Pons (tissue), 1 donor: ENCODE results near the gene NSMCE1.
"Not testable (repeated sequence)": the region's sequence is repeated elsewhere in the genome, so short reads cannot be mapped to it uniquely, and the experiment has no call there.

ENCODE experiments used
- DNase-seq: peaks from one replicate; pipeline ENCODE4 v3.0.0-alpha.2; 2016; ENCODE audit warnings: low spot score

NSMCE1 gene

DNA sequence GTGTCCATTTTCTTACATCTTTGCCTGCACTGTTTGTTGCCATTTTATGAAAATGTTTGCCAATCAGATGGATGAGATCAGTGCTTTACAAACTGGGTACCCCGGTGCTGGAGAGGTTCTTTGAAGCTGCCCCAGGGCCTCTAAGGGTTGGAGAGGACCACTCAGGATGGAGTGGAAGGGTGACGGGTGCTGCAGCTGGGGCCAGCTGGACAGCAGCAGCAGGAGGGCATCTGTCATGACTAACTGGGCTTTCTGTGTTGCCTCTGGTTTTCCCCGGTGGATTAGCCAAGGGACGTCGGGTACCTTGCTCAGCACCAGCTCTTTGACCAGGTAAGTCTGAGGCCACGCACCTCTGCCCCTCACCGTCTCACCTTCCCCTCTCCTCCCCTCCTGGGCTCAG lies 52.9 kb downstream of the NSMCE1 start:
- no peak for DNase-seq

DNA sequence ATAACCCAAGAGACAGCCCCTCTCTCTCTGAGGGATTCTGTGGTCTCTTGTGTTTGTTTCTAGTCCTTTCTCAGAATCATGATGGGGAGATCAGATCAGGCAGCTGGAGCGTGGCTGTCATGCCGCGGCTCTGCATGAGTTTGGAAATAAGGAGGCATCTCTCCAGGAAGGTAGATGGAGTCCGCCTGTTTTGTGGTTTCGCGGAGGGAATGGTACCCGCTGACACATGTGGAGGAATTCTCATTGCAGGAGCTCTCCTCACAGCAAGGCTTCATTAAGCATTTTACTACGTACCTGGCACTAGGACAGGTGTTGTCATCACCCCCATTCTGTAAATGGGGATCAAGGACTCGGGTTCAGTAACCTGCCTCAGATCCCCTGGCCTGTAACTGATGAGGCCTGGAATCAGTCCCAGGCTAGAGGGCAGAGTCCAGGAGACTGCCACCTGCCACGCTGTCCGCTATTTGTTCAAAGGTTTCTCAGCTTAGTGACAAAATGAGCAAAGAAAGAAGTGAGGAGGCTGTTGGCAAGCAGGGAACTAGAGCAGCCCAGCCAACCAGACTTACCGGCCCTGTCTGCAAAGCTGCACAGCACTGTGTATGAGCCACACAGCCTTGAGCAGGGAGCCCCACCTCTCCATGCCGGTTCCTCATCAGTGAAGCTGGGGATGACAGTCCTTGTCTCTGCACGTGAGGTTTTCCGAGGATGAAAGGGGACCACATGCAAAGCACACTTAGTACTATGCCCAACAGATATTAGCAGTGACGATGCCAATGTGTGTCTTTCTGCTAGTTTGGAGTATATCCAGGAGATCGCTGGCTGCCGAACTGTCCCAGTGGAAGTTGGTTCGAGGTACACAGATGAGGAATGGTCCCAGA lies 54.2 kb downstream of the NSMCE1 start:
- no peak for DNase-seq

DNA sequence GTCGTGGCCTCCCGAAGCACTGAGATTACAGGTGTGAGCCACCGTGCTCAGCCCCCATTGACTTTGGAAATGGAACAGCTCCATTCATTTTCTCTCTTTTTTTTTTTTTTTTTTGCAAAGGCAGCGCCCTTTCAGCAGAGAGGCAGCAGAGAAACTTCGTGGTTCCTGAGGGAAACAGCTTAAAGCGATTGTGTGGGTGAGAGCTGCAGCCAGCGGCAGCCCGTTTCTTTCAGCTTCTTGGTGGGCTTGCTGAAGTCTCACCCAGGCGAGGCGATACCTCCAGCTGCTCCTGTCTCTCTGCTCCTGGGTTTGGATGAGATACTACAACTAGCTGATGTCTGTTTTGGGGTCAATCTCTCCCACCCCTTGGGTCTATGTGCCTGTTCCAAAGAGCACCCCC lies 57.5 kb downstream of the NSMCE1 start:
- no peak for DNase-seq

DNA sequence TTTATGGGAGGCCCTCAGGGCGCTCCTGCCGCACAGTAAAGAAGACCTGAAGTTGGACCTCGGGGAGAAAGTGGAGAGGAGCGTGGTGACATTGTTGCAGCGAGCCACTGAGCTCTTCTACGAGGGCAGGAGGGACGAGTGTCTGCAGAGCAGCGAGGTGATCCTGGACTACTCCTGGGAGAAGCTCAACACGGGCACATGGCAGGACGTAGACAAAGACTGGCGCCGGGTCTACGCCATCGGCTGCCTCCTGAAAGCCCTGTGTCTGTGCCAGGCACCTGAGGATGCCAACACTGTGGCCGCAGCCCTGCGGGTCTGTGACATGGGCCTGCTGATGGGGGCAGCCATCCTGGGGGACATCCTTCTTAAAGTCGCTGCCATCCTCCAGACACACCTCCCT lies 58.4 kb downstream of the NSMCE1 start:
- DNase-seq, result no peak

DNA sequence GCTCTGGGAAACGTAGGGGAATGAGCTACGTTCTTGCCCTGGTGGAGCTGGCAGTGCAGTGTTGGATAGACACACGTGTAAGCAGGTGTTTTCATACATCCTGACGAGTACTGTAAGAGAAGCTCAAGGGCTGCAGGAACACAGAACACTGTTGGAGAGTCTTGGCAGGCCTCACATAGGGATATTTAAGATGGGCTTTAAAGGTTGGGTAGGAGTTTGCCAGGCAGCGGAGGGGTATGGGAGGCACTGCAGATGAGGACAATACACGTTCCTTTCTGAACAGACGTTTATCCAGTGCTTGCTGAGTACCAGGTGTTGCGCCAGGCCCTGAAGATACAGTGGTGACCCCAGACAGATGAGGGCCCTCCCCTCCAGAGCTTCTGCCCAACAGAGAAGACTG lies 59.0 kb downstream of the NSMCE1 start:
- no peak for DNase-seq

DNA sequence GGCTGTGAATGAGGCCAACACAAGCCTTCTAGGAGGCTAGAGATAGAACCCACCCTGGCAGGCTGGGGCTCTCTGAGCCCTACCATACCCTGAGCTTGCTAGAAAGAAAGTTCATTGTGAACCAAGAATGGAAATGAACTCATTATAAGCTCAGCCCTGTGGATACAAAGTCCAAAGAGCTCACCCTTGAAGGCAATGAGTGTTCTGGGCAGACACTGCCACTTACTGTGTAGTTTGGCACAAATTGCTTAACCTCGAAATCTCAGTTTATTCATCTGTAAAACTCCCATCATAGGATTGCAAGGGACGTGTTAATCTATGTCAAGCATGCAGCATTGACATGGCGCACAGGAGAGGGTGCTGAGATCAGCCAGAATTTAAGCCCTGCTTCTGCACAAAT lies 59.8 kb downstream of the NSMCE1 start:
- no peak for DNase-seq

DNA sequence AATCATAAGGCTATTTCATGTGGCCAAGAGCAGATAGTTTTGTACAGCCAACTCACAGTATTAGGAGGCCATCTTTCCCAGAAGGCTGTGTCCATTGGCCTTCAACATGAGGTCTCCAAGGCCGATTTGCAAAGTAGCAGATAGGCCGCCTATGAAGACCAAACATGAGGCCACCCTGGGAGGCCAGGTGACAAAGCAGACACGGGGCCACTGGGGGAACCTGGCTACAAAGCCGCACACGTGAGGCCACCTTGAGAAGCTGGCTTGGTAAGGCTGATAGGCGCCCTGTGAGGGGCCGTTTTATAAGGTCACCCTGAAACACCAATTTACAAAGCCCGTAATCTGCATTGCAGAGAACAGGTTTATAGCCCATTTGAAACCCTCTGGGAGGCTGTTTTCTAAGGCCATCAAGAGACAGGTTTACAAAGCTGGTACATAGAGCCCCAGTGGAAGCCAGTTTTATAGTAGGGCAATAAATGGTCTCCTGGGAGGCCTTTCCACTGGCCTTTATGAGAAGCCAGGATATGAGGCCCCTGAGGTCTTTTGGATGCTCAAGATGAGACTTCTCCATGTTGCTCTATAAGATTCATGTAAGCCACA lies 60.4 kb downstream of the NSMCE1 start:
- DNase-seq, result no peak

DNA sequence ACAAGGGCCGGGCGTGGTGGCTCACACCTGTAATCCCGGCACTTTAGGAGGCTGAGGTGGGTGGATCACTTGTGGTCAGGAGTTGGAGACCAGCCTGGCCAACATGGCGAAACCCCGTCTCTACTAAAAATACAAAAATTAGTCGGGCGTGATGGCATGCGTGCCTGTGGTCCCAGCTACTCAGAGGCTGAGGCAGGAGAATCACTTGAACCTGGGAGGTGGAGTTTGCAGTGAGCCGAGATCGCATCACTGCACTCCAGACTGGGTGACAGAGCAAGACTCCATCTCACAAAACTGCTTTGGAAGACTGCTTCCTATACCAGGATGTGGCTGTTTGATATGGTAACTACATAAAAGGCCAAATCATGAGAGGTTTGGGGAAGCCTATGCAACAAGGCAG lies 61.5 kb downstream of the NSMCE1 start:
- not testable (repeated sequence) for DNase-seq

DNA sequence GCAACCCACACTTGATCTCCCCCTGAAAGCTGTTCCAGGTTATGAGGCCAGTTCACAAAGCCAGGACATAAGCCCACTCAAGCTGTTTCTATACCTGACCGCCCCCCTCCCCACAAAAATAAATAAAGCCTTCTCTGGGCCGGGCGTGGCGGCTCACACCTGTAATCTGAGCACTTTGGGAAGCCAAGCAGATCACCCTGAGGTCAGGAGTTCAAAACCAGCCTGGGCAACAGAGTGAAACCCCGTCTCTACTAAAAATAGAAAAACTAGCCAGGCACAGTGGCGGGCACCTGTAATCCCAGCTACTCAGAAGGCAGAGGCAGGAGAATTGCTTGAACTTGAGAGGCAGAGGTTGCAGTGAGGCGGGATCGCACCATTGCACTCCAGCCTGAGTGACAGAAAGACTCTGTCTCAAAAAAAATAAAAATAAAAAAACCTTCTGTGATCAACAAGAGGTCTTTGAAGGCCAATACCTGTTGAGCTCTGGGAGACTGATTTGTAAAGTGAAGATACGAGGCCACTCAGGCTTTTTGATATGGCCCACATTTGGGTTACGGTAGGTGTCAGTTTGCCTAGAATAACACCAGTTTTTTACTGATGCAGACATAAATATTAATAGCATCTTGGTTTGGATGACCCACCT lies 63.0 kb downstream of the NSMCE1 start:
- no peak for DNase-seq

DNA sequence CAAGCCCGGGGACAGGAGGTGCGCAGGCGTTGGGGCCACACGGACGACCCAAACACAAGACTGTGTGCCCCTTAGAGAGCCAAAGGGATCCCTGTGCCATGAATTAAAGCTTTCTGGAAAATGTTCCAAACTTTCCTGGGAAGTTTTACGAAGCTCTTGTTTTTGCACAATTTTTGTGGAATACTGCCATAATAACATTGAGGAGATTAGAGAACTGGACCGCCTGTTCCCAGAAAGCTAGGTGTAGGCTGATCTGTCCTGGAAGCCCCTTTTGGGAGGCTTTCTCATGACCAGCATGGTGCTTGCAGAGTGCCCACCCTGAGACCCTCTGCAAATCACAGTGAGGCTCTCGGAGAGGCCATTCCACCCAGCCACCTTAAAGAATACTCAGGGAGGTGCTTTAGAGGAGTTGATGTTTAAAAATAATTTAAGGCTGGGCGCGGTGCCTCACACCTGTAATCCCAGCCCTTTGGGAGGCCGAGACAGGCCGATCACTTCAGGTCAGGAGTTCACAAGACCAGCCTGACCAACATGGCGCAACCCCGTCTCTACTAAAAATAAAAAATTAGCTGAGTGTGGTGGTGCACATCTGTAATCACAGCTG lies 64.2 kb downstream of the NSMCE1 start:
- DNase-seq, result peak; percentile 36

DNA sequence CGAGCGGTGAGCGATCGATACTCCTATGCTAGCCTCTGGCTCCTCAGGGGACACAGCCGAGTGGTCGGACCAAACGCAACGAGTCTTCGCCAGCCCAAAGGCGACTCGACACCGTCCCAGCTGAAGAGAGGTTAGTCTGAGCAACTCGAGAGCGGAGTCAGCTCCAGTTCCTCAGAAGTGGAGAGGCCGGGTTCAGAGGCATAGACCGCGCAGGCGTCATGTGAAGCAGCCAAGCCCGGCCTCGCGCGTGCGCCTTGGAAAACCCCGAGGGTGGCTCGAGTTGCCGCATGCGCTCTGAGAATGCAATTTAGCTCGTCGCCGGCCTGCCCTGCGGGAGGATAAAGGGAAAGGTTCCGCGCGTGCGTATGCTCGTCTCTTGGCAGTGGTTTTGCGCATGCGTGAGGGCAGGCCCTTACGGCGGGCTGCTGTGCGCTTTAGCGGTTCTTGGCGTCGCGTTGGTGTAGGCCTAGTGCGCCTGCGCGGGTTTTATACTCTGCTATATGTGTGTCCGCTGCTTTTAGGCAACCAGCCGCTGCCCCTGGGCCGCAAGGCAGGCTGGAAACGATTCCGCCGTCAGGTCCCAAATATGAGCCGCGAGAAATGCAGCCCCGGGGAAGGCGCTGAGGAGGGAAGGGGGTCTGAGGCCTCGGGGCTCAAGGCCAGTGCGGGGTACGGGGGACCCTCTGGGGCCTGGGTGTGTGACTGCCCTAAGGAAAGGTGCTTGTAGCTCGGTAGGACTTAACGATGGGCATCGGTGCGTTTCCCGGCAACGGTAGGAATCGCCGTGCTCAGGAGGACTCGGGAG lies 64.9 kb downstream of the NSMCE1 start, which contains the start of gene KDM8:
TSS of gene KDM8 (plus strand) at position 20 of the 805 bp plus-strand sequence. CDS start 6,598 bp downstream, outside the sequence.
- peak; percentile 99 for DNase-seq

DNA sequence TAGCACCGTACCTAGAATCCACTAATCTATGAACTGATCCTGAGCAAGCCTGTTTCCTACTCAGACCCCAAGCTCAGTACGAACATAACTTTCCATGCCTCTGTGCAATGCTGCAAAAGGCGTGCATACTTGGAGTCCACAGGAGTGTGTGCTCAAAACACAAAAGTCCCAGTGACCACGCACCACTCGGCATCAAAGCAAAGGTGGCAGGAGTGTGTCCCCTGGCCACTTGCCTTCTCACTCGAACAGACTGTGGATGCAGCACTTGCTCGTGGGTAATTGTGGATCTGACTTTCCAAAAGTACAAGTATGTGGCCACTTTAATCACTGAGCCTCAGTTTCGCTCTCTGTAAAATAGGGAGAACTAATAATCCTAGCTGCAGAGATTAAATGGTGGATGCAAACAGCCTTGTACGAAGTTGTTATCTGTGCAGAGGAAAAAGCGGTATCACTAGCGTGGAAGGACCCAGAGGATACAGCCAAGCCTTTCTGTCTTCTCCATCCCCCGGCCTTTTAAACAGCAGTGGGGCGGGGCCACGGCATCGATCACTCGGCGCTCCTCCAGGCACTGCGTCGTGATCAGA lies 65.6 kb downstream of the NSMCE1 start:
- DNase-seq, result no peak

DNA sequence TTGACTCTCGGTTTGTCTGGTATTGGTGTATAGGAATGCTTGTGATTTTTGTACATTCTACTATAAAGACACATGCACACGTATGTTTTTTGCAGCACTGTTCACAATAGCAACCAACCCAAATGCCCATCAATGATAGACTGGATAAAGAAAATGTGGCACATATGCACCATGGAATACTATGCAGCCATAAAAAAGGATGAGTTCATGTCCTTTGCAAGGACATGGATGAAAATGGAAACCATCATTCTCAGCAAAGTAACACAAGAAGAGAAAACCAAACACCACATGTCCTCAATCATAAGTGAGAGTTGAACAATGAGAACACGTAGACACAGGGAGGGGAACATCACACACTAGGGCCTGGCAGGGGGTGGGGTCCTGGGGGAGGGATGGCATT lies 67.7 kb downstream of the NSMCE1 start:
- DNase-seq, result not testable (repeated sequence)

DNA sequence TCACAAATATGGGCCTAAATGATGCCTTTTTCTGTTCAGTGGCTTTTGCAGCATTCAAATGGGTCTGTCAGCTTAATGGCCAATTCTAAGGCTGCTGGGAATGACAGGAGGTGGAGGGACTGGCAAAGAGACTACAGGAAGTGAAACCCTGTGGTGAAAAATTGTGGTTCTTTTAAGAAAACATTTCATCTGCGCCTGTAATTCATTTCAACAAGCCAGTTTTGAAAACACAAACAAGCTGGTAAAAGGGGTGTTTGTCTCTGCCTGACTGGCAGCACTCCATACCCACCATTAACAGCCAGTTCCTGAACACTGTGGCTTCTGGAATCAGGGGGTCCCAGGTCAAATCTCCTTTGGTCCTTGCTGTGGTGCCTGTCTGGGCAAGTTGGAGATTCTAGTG lies 68.8 kb downstream of the NSMCE1 start:
- no peak for DNase-seq

DNA sequence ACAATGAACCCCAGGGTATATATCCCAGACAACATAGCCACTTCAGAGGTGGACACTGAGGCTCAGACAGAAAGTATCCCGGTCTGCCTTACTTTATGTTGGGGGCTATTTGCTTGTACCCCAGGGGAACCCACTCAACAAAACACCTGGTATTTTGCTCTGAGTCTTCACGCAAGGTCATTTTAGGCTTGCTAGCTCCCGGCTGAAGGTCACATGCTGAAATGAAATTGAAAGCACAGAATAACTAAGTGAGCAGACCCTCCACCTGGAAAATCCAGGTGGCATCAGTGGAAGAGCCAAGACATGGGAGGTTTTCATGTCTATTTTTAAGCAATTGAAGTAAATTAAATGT lies 69.4 kb downstream of the NSMCE1 start:
- no peak for DNase-seq

DNA sequence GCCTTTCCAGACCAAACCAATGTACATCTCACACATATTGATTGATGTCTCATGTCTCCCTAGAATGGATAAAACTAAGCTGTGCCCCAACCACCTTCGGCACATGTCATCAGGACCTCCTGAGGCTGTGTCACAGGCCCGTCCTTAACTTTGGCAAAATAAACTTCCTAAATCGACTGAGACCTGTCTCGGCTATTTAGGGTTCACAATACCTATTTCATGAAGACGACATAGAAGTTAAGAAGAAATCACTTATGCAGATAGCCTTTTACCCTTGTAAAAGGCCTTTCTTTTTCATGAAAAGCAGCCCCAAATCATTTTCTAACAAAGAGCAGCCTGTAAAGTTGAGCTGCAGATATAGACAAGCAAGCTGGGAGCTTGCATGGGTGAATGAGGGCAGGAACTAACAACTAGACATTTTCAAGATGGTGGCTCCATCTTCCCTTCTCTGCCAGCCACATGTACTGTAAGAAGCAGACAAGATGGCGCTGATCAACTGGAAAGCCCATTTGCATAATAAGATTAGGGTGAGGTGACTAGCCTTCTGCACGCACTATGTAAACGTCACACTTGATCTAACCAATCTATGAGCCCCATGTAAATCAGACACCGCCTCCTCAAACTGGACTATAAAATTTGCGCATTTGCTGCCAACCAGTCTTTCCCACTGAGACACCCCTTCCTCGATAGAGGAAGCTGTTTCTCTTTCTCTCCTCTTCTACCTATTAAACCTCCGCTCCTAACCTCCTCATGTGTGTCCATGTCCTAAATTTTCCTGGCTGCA lies 69.9 kb downstream of the NSMCE1 start:
- DNase-seq, result no peak

DNA sequence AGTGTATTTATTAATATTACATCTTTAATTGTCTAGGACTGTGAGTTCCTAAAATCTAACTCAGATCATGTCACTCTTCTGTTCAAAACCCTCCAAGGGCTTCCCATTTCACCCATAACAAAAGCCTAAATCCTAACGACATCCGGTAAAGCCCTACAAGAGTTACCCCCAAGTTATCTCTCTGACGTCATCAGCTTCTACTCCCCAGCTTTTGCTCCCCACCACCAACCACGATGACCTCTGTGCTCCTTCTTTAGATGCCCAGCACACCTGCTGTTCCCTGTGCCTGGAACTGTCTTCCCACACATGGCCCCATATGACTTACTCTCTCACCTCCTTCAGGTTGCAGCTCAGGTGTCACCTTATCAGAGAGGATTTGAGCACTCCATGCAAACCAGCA lies 71.6 kb downstream of the NSMCE1 start:
- no peak for DNase-seq

DNA sequence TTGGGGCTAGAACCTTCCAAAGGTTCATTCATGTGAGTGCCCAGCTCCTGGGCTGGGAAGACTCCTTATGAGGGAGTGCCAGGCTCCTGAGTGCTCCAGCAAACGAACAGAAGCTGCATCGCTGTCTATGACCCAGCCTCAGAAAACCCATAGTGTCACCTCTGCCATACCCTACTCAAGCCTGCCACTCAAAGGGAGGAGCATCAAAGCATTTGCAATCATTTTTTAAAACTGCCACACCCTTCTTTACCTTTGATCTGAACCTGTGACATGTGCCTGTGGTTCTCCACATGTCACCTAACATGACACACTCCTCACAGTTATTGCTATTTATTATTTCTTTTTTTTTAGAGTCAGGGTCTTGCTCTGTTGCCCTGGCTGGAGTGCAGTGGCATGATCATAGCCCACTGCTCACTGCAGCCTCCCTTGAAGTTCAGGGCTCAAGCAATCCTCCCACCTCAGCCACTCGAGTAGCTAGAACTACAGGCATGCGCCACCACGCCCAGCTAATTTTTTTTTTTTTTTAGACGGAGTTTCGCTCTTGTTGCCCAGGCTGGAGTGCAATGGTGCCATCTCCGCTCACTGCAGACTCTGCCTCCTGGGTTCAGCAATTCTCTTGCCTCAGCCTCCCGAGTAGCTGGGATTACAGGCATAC lies 72.5 kb downstream of the NSMCE1 start:
- DNase-seq, result no peak

DNA sequence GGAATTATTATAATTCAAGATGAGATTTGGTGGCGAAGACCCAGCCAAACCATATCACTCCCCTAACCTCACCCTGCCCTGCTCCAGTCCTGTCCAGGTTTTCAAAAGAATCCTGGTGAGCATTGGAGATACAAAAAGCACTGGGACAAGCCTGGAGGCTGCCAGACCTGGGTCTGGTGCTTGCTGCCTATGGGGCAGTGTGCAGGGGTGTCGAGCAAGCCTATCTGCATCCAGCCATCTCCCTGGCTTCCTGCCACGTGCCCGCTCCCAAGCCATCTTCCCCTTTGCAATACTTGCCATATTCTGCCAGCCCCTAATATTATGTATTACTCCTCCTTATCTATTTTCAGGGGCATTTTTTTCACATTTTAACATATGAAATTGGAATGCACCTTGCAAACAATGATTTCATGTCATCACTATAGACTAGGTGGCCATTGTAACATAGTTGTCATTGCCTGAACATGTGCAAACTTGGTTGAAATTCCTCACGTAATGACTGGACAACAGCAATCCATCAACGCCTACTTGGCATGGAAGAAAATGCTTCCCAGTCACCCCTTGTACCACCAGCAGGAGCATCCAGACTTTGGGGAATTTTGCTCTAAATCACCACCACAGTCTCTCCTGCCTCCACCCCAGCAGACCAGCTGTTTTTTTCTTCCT lies 73.4 kb downstream of the NSMCE1 start:
- no peak for DNase-seq
